ENCODE measurements around the gene ERICH4.
"Not testable (repeated sequence)": the region's sequence is repeated elsewhere in the genome, so short reads cannot be mapped to it uniquely, and the experiment has no call there.

Gene ERICH4

DNA sequence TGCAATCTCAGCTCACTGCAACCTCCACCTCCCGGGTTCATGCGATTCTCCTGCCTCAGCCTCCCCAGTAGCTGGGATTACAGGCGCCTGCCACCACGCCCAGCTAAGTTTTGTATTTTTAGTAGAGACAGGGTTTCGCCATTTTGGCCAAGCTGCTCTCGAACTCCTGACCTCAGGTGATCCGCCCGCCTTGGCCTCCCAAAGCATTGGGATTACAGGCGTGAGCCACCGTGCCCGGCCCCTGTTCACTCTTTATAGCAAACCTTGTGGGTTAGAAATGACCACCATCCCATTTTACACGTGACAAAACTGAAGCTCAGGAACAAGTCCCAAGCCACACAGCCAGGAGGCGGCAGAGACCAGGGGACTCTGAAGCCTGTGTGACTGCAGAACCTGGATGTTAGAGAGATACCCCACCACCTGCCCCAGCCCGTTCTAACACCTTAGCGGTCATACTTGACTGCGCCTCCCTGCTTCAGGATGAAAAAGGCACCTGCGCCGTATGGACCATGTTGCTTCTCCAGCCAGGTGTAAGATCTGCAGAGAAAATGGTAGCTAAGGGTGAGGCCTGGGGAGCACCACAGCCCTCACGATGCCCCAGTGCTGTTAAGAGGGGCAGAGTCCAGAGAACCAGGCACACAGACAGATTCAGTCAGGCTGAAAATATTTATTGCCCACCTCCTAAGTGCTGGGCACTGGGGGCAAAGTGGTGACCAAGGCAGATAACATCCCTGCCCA lies 6.9 kb upstream of the ERICH4 start:
- no peak for DNase-seq

DNA sequence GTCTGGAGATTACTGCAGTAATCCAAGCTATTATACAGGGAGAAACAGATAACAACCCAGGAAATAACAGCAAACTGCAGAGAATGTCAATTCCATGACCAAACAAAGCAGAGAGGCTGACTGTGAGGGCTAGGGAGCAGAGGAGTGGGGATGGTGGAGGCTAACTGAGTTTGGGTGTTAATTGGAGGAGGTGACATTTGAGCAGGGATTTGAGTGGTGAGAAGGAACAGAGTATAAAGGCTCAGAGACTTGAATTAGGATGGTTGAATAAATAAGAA lies 6.3 kb upstream of the ERICH4 start:
- DNase-seq: no peak

DNA sequence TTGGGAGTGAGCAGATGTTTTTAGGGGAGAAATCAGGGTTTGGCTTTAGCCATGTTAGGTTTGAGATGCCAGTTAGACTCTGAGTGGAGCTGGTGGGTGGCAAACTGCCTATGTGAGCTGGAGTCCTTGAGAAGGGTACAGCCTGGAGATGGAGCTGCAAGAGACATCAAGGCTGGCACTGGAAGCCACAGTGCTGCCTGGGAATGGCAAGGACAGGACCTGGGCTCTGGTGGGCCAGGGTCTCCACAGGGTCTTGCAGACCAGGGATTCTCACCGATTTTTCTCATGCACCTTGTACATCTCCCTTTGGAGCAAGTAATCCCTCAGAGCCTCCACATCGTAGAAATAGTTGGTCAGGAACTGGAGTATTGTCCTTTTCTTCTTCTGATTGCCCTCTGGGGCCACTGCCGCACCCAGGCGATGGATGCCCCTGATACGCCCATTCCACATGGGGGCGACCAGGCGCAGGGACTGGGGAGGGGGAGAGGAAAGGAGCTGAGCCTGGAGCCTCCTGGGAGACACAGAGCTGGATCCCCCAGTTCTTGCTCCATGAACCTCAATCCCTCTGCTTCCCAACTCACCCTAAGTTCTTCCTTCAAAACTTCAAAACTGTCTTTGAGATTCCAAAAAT lies 4.9 kb upstream of the ERICH4 start:
- DNase-seq: no peak

DNA sequence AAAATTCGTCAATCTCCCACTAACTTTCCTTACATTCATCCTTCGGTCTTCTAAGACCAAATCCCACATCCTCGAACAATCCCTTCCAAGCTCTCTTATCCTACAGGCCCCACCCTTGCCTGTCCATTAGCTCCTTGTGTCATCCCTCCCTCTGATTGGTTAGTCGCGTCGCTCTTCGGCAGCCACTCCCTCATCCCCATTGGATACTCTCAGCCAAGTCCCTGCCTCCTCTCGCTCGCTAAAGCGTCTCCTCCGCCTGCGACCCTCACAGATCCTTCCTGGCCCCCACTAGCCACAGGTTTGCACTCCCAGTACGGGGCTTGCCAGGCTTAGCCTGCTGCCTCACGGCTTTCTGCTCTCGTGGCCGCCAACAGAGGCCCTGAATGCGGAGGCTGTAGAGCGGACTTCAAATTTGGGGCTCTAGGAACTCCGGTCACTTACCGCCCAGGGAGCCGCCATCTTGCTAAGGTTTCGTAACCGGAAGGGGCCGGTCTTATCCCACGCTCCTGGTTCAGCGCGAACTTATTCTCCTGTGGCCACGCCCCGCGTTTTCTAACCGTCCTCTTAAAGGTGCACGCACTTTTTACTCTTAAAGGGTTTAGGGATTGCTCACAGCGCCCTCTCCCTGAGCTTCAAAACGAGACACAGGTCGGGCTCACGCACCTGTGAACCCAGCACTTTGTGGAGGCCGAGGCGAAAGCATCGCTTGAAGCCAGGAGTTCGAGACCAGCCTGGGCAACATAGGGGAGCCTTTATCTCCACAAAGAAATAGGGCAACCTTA lies 3.3 kb upstream of the ERICH4 start, which contains the start of gene DMAC2:
Gene DMAC2 (minus strand): TSS at position 472 of the 782 bp plus-strand sequence. CDS start 13 bp downstream, at position 459.
- peak; percentile 97 for DNase-seq

DNA sequence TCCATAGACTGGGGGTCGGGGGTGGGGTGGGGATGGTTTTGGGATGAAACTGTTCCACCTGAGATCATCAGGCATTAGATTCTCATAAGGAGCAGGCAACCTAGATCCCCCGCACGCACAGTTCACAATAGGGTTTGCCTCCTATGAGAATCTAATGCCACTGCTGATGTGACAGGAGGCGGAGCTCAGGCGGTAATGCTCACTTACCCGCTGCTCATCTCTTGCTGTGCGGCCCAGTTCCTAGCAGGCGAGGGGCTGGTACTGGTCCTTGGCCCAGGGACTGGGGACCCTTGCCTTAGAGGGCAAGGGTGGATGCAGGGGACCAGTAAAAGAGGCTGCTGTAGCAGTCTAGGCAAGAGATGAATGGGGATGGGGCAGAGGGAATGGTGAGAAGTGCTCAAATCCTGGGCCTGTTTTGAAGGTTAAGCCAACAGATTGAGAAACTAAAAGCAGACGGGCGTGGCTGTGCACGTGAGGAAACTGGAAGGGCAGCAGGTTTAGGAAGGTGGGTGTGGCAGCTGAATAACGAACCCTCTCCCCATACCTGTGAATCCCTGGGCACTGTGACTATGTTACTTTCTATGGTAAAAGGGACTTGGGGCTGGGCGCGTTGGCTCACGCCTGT lies 1.5 kb upstream of the ERICH4 start:
- no peak for DNase-seq

DNA sequence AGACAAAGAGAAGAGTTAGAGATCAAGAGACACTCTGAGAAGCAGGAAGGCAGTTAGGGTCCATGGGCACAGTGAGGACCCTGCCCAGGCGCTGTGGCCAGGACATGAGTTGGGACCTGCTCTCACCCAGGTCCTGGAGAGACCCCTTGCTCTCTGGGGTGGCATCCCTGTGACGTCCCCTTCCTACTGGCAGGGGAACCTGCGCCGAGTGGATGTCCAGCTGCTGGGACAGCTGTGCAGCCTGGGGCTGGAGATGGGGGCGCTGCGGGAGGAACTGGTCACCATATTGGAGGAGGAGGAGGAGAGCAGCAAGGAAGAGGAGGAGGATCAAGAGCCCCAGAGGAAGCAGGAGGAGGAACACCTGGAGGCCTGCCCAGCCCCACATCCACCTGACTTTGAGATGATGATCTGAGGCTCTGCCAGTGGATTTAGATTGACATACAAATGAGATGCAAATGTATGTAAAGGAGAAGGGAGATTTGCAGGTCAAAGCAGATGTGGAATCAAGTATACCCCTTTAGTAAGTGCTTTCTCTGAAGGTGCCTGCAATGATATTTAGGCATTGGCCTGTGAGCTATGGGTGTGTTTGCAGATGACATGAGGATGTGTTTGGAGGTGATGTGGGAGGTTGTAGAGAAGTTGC lies 978 bp downstream of the ERICH4 start:
- DNase-seq: no peak

DNA sequence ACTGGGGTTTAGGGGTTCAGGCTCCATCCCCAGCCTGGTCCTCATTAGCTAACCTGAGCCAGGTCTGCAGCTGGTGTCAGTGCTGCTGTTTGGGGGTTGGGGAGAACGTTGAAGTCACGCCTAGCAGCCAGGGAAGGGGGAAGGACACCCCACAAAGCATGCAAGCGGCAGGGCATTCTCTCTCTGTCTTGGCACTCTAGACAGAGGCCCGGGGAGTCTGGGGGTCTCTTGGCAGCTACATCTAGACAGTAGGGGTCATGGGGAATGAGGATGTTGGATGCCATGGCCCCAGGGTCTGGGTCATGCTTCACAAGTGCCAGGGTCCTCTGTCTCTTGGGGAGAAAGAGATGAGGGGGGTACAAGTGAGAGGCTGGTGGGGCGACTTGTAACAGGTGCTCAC lies 2.6 kb downstream of the ERICH4 start:
- DNase-seq: no peak

DNA sequence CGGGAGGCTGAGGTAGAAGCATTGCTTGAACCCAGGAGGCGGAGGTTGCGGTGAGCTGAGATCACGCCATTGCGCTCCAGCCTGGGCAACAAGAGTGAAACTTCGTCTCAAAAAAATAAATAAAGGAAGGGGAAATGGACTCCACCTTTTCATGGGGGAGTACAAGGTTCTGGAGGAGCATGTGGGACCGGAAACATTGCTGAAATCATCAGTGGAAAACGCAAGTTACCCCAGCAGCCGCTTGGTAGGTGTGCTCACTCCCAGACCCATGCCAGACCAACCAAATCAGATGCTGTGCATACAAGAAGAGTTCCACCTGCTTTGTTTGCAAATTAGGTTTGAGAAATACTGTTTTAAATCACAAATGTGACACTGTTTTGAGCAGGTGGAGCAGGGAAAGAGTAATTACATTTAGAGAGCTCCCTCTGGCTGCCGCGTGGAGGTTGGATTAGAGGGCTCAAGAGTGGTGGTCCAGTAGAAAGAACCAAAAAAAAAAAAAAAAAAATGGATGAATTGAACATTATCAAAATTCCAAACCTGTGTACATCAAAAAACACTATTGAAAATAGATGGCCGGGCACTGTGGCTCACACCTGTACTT lies 4.9 kb downstream of the ERICH4 start:
- no peak for DNase-seq

DNA sequence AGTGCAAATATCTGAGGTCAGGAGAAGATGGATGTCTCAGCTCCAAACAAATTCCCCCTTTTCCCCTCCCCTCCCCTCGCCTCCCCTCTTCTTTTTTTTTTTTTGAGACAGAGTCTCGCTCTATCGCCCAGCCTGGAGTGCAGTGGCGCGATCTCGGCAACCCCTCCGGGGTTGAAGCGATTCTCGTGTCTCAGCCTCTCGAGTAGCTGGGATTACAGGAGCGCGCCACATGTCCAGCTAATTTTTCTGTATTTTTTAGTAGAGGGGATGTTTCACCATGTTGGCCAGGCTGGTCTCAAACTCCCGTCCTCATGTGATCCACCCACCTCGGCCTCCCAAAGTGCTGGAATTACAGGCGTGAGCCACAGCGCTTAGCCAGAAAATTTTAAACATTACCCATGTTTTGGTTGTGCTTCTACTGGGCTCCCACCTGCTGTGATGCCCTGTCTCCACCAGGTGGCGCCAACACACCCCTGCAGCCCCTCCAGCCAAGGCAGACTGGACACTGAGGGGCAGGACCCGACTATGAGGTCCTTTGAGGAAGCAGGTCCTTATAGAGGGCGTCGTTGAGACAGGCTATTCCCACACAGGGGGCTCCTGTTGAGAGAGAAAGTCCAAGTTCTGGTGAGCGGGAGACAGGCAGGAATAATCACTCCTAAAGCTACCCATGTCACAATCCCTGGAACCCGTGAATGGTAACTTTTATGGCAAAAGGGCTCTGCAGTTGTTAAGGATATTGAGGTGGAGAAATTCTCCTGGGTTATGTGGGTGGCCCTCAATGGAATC lies 6.3 kb downstream of the ERICH4 start:
- peak; percentile 43 for DNase-seq

DNA sequence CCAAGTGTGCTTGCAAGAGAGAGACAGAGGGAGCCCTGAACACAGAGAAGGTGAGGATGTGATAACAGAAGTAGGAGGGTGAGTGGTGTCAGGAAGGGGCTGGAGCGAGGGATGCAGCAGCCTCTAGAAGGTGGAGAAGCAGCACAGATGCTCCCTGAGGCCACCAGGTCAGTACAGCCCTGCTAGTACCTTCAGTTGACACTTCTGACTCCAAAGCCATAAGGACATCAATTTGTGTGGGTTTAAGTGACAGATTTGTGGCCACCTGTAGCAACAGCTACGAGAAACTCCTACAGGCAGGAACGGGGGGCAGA lies 6.9 kb downstream of the ERICH4 start:
- DNase-seq: no peak

DNA sequence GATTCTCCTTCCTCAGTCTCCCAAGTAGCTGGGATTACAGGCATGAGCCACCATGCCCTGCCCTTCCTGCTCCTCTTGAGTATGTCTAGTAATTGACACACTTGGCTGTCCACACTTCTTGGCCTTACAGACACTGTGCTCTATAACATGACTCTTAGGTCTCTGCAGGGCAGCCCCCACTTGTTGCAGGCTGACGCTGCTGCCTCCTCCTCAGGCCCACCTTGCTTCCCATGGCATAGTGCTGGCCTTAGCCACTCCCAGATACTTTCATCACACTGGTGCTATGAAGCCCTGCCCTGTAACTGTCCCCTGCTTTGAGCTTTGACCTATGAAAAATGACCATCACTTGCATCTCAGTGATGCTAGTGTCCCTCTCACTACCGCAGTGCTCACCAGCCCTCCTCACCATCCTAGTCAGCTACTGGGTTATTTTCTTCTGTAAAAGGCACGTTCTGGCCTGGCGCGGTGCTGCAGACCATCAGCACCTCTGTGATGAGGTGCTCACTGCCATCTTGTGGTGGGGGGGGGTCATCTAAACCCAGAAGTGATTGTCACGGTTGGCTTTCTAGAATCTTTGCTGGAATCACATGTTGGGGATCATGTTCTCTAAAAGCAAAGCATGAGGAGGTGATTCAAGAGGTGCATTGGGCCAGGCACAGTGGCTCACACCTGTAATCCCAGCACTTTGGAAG lies 9.8 kb downstream of the ERICH4 start:
- DNase-seq: no peak

DNA sequence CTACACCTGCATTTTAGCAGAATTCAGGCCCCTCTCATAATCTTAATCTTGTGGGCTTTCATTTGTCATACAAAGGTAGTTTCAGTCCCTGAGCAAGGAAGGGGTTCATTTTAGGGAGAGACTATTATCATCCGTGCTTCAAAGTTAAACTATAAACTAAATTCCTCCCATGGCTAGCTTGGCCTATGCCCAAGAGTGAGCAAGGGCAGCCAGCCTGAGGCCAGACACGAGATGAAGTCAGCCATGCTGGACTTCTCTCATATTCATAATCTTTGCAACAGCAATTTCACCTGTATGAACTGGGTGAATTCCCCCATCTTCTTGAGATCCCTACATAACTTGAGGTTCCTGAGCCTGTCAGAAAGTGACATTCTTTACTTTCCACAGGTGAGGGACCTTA lies 13.0 kb downstream of the ERICH4 start:
- DNase-seq: no peak

DNA sequence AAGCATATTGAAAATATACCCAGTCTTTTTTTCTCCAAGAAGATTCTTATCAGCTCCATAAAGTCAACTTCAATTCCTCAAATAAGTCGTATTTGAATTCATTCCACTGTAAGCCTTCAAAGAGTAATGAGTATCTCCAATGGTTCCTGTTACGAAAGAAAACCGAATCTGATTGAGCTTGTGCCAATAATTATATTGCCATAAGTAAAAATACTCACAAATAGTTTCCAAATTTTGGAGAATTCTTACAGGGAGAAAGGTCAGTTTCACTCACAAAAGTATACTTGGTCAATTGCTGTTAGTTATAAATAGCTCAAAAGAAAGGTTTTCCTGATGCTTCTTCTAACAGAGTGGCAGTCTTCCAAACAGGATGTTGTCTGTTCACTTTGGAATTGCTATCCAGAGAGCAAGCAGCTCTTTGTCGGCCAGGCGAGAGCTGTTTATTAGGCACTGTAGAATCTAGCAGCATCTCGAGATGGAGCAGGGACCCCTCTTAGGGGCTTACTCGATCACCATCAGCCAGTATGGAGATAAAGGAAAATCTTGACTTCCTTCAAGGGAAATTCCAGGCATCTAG lies 13.5 kb downstream of the ERICH4 start:
- DNase-seq: no peak

DNA sequence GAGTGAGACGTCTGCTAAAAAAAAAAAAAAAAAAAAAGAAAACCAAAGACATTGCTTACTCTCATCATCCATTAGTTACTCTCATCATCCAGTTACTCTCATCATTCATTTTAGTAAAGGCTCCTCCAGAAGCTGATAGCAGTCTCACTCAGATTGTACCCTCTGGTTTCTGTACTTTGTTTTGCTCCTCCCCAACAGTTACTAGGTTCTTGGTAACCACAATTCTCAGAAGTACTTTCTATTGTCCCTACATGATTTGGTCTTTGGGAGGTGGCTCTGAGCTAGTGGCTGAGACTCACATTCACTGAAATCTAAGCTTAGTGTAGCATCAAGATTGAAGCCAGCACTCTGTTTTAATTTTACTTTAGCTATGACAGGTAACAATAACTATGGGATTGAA lies 14.3 kb downstream of the ERICH4 start:
- DNase-seq: no peak

DNA sequence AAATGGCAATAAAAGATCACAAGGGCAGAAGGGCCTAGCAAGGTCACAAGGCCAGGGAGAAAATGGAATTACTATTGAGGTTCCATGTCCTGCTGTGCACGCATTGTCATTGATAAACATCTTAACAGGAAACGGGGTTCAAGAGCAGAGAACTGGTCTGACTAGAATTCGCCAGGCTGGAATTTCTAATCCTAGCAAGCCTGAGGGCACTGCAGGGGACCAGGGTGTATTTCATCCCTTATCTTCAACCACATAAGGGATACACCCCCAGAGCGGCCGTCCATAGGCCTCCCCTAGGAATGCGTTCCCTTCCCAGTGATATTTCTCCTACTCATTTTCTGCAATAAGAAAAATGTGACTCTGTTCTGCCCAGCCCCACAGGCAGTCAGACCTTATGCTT lies 19.5 kb downstream of the ERICH4 start:
- DNase-seq: no peak

DNA sequence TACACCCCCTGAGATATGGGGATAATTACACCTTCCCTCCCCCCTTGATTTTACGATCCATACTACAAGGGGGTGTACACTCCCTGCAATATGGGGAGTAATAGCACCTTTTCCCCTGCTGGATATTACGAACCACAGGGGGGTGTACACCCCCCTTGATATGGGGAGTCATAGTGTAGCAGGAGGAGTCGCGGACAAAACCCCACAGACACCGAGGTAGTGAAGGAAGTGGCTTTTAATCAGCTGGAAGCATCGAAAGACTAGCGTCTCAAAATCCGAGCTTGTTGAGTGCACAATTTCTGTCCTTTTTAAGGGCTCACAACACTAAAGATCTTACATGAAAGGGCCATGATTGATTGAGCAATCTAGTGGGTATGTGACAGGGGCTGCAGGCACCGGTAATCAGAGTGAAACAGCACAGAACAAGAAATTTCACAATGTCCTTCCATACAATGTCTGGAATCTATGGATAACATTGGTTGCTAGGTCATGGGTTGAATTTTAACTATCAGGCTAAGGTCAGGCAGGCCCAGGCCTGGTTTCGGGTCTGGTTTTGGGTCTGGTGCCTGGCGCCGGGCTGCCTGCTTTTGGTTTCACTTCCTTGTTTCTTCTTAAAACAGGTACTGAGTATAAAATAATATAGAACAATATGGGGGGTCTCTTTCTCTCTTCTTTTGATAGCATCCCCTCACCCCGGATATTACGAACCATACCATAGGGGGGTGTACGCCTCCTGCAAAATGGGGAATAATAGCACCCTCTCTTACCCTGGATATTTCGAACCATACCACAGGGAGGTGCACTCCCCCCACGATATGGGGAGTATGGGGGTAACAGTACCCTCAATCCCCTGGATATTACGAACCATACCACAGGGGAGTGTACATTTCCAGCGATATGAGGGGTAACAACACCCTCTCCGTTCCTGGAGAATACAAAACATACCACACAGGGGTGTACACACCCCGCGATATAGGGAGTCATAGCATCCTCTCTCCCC lies 20.6 kb downstream of the ERICH4 start:
- DNase-seq: not testable (repeated sequence)

DNA sequence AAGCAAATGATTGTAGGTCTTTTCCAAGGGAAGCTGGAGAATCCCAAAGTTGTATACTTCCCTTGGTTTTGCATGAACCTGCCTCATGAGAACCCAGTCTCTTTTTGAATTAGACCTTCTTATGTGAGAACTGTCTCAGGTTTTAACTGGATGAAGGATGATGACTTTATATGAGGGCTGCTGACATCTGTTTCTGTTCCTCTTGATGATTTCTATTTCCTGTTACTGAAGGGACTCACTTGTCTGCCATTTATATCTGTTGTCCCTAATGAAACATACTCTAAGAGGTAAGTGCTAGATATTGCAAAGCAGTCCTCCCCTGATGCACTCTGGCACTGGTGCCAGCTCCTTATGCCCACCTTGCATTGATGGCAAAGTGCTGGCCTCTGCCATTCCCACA lies 33.6 kb downstream of the ERICH4 start:
- no peak for DNase-seq

DNA sequence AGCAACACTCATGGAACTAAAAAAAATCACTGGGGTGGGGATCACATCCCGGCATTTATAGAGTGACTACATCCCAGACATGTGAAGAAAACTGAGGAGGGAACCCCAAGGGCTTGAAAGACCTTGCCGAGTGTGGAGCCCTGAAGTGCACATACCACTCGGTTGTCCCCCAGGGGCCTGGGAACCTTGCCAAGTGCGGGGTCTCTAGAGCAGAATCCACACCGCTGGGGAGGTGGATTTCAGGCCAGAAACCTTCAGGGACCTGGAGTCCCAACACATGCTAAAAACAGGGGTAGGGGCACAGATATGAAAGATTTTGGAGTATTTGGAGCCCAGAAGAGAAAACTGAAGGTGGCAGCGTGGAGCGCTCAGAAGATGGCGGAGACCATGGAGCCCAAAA lies 35.2 kb downstream of the ERICH4 start:
- no peak for DNase-seq

DNA sequence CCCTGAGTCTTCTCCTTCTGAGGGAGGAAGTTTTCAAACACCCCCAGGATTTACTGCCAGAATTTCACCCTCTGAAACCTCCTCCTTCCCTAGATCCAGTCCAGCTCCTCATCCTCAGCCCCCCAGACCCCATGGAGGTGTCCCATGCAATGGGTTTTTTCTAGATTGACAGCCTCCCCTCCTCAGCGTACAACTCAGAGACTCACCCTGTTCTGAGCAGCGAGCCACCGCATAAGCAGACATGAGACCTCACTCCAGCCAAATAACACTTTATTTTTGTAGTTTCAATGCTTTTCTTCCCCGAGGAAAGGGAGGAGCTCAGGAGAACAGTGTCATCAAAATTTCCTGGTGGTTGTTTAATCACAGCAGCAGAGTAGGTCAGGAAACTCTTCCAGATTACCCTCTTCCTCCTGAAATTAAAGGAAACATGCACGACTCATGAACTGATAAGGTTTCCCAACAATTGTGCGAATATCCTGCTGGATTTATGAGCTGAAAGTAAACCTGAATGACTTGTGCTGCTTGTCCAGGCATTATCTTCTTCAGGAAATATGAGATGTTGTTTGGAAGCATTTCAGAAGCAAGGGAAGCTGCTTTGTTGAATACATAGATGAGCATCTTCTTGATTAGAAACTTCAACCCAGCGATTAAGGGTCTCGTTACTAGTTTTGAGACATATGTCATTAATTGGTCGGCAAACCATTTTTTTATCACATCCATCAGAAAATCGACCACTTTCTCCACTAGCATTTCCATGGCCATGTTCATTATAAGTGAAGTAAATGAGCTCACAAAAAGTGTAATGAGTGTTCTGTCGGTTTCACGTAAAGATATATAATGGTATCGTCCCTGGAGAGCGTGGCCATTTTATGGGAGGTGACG lies 36.2 kb downstream of the ERICH4 start:
- DNase-seq: no peak

Measured in NCI-H510A treated with DMSO at 0.1 percent for 48 hours (cell line).